ENCODE measurements around the gene EXOC8. TPM values are rescaled to one million over a fixed set of nuclear protein-coding genes. Genes with fewer than 3 reads are reported as not detected.

EXOC8 gene
- polyA plus RNA-seq, 1 donor, result 6.6 TPM

GRCh38 chr1:231317306-231318014, 20.2 kb downstream of the EXOC8 start:
- DNase-seq (ENCODE audit: low read depth), result no peak

DNA sequence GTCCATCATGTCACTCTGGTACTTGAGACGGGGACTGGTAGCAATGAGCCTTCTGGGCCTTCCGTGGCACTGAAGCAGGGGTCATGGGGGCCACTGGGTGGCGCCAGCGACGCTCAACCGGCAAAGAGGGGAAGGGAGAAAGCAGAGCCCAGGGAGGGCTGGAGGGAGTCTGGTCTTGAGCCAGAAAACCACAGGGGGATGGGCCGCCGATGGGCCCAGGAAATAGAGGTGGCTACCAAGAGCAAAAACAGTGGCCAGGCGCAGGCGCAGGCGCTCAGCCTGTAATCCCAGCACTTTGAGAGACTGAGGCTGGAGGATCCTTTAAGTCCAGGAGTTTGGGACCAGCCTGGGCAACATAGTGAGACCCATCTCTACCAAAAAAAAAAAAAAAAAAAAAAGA, 21.8 kb downstream of the EXOC8 start:
- DNase-seq (ENCODE audit: low read depth), result no peak

DNA sequence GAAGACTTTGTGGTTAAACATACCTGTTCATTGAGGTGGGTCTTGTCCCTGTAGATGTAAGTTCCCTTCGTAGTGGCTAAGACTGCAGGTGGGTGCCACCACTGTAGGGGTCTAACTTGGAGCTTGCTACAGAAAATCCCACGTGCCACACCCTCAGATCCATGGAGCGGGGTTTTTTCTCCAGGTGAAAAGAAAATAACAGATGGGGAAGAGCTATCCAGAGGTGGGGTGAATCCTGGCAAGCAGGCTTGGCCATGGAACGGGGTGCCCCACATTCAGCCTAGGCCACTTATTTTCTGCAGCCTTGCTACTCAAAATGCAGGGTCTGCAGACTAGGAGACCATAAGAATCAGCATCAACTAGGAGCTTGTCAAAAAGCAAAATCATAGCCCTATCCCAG, 24.0 kb downstream of the EXOC8 start:
- no peak for DNase-seq (ENCODE audit: low read depth)

DNA sequence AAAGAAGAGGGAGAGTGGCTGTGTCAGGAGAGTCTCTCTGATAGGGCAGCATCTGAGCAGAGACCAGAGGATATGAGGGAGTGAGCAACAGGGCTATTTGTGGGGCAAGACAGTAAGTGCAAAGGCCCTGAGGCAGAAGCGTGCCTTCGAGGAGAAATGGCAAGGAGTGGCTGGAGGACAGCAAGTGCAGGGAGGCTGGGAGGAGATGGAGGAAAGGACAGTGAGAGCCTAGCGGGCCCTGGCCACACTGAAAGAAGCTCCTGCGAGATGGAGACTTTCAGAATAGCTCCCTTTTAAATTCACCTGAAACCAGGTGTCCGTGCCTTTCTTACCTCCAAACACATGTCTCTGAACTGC, 25.2 kb downstream of the EXOC8 start:
- no peak for DNase-seq (ENCODE audit: low read depth)

DNA sequence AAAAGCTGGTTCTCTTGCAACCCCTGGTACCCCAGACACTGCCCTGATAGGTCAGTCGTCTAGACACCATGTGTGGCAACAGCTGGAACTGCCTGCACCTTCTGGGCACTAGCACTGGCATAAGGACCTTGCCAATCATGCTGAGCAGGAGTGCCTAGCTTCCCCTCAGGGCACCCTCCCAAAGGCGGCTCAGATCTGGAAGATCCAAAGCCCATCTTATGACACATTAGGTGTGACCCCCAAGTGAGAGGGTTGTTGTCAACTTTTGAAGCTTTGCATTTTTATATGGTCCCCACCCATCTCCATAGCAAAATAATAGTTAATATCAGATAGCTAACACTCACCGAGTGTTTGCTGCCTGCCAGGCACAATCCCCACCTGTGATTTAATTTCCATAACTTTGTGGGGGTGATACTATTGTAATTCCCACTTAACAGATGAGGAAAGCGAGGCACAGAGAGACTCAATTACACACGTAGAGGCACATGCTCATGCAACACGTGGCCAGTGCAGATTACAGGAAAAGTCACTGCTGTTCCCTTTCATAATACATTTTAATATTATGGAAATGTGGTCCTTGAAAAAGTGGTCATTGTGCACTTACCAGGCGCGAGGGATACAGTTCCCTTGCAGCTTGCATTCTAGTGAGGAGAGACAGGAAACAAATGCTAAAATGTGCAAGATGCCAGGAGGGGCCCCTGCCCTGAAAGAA, 25.8 kb downstream of the EXOC8 start:
- DNase-seq (ENCODE audit: low read depth), result no peak

DNA sequence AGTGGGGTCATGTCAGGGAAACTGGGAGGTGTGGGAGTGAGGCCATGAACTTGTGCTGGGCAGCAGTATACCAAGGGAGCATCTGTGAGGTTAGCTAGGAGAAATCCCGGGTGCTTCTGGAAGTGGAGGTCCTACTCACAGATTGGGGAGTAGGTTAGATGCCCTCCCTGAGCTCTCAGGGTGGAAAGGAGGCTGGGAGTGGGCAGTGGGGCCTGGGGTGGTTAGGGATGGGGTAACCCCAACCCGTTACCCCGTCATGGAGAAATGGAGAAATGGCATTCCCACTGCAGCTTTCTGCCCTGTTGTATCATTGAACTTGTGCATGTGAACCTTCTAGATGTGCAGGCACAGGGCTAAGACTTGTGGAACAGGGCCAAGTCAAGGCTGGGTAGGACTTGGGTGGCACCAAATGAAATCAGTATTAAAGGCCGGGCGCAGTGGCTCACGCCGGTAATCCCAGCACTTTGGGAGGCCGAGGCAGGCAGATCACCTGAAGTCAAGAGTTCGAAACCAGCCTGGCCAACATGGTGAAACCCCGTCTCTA, 27.2 kb downstream of the EXOC8 start:
- no peak for DNase-seq (ENCODE audit: low read depth)

DNA sequence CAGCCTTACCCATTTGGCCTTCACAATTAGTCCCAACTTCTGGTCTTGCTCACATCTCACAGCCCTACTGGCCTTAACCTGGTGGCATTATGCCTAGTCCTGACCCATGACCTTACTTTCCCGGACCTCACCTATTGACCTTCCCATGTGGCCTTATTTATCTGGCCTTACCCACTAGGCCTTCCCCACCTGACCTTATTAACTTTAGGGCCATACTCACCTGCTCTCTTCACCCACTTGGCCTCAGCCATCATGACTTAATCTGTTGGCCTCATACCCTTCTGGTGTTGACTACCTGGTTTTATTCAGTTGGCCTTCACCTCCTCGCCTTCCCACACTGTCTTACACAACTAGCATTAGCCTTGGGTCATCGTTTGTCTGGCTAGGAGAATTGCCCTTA, 35.7 kb downstream of the EXOC8 start:
- DNase-seq (ENCODE audit: low read depth), result no peak

- DNase-seq (ENCODE audit: low read depth), result no peak
Observed at GRCh38 chr1:231295938-231296337, 41.7 kb downstream of the EXOC8 start.

DNA sequence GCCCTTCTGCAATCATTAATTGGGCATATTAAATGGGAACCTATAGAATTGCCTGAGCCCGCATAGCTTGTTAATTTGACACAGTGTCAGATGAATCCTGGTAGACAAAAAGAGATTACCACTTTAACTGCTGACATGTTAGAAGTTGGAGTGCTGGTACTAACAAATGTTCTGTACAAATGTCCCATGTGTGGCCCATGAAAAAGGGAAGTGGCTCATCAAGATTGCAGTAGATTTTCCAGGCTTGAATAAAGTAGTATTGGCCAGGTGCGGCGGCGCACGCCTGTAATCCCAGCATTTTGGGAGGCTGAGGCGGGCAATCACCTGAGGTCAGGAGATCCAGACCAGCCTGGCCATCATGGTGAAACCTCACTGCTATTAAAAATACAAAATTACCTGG, 51.0 kb downstream of the EXOC8 start:
- no peak for DNase-seq (ENCODE audit: low read depth)

GRCh38 chr1:231284441-231284840, 53.2 kb downstream of the EXOC8 start:
- no peak for DNase-seq (ENCODE audit: low read depth)

Other genes with a start within 250 kb of the EXOC8 start
- 0.08 TPM for gene TRIM67, start 175.8 kb downstream of the EXOC8 start, polyA plus RNA-seq (ENCODE audit: insufficient read length)
- gene GNPAT, start 96.6 kb downstream of the EXOC8 start, polyA plus RNA-seq (ENCODE audit: insufficient read length), result 60.3 TPM
- gene SPRTN, start 441 bp upstream of the EXOC8 start, polyA plus RNA-seq (ENCODE audit: insufficient read length), result 6.3 TPM
- 44.3 TPM for gene EGLN1, start 84.4 kb upstream of the EXOC8 start, polyA plus RNA-seq (ENCODE audit: insufficient read length)
- 32.0 TPM for gene TSNAX, start 190.8 kb upstream of the EXOC8 start, polyA plus RNA-seq (ENCODE audit: insufficient read length)